A549 (cell line): Measurements from ENCODE around the gene IFTAP. TPM values are rescaled to one million over a fixed set of nuclear protein-coding genes. Genes with fewer than 3 reads are reported as not detected.

Source experiments
- ATAC-seq, 2 experiments: fragments of 200-7000 bp in 1 of 2; fragments of >200 bp in 1 of 2; cut with Nextera tagmentation in 1 of 2; cut with Tn5 transposase in 1 of 2; 3 replicates each; pipeline versions ENCODE4 v1.8.0 to v1.9.1; 2018 to 2020; ENCODE audit warnings: mild to moderate bottlenecking in 1 of 2, moderate library complexity in 1 of 2
- CTCF ChIA-PET: fragments of 300-600 bp; sonication (Branson Sonifier 250); formaldehyde crosslinking; extraction: SDS; loops from one replicate; lab custom pipeline; 2021; ENCODE audit warnings: antibody characterized with exemption, inconsistent platforms; lab: Yijun Ruan, JAX
- POLR2A ChIA-PET: fragments of 350-600 bp; formaldehyde crosslinking; extraction: SDS; loops from one replicate; lab custom pipeline; 2021; ENCODE audit warnings: antibody characterized with exemption, inconsistent platforms; lab: Yijun Ruan, JAX
- DNase-seq, 2 experiments: peaks; one replicate each; pipeline versions ENCODE4 v3.0.0 to v3.0.0-alpha.2; 2011 to 2016; ENCODE audit warnings: low read depth in 1 of 2, low spot score in 1 of 2
- FAIRE-seq: peaks from 2 replicates; lab custom pipeline; 2011; peaks lifted over from hg19 to GRCh38; lab: Jason Lieb, UNC
- H3K27ac ChIP-seq, 2 experiments: fragments of >200 bp; sonication (Bioruptor Twin); formaldehyde crosslinking; 3 replicates each; pipeline ENCODE4 v1.5.1; 2016 to 2017
- H3K4me1 ChIP-seq: fragments of >200 bp; sonication (Bioruptor Twin); formaldehyde crosslinking; 3 replicates; pipeline ENCODE4 v1.6.1; 2016
- H3K4me2 ChIP-seq: fragments of >200 bp; sonication (Bioruptor Twin); formaldehyde crosslinking; 3 replicates; pipeline ENCODE4 v1.6.1; 2016
- H3K4me3 ChIP-seq: fragments of >200 bp; sonication (Bioruptor Twin); formaldehyde crosslinking; 3 replicates; pipeline ENCODE4 v1.5.1; 2016
- H3K9me3 ChIP-seq: fragments of >200 bp; sonication (Bioruptor Twin); formaldehyde crosslinking; 3 replicates; pipeline ENCODE4 v1.6.1; 2016
- CBX2 ChIP-seq: fragments of 200-600 bp; sonication (generic); IDR thresholded peaks from 2 replicates; pipeline ENCODE4 v1.6.1; 2016; ENCODE audit warnings: low read depth, mild to moderate bottlenecking, borderline replicate concordance
- CHD2 ChIP-seq: fragments of 150-350 bp; IDR thresholded peaks from 2 replicates; pipeline ENCODE4 v1.6.1; 2014; ENCODE audit warnings: low read length; ENCODE audit not compliant: partially characterized antibody
- EHF ChIP-seq: fragments of 250-450 bp; sonication (Bioruptor Pico); IDR thresholded peaks from 2 replicates; pipeline ENCODE4 v1.5.0; 2020; ENCODE audit warnings: mild to moderate bottlenecking
- EHMT2 ChIP-seq: fragments of 200-600 bp; sonication (generic); IDR thresholded peaks from 2 replicates; pipeline ENCODE4 v1.6.1; 2016; ENCODE audit warnings: antibody characterized with exemption, low read depth, mild to moderate bottlenecking, moderate library complexity
- FOSB ChIP-seq: fragments of 250-450 bp; sonication (Bioruptor Pico); IDR thresholded peaks from 2 replicates; pipeline ENCODE4 v1.5.0; 2020; ENCODE audit warnings: mild to moderate bottlenecking, moderate library complexity
- FOSL2 ChIP-seq, 2 experiments: fragments of 450-650 bp in 1 of 2; fragments of >200 bp in 1 of 2; sonication (Bioruptor Twin) in 1 of 2; formaldehyde crosslinking; IDR thresholded peaks; 2 replicates each; pipeline versions ENCODE4 v1.5.0 to v1.6.1; 2016 to 2020; ENCODE audit warnings: mild to moderate bottlenecking in 1 of 2, moderate library complexity in 1 of 2
- HDAC2 ChIP-seq: fragments of 200-600 bp; sonication (generic); IDR thresholded peaks from 2 replicates; pipeline ENCODE4 v1.6.1; 2016
- HEYL ChIP-seq: fragments of 250-450 bp; sonication (Bioruptor Pico); IDR thresholded peaks from 2 replicates; pipeline ENCODE4 v1.8.0; 2021; ENCODE audit warnings: mild to moderate bottlenecking, moderate library complexity
- HOXA7 ChIP-seq: fragments of 250-450 bp; sonication (Bioruptor Pico); IDR thresholded peaks from 2 replicates; pipeline ENCODE4 v1.5.0; 2020; ENCODE audit warnings: mild to moderate bottlenecking, moderate library complexity
- HOXB5 ChIP-seq: fragments of 250-450 bp; sonication (Bioruptor Pico); IDR thresholded peaks from 2 replicates; pipeline ENCODE4 v1.5.0; 2020; ENCODE audit warnings: mild to moderate bottlenecking, moderate library complexity
- JUN ChIP-seq, 2 experiments: fragments of >200 bp; sonication (Bioruptor Twin); formaldehyde crosslinking; IDR thresholded peaks; 2 replicates in 1 of 2; 3 replicates in 1 of 2; pipeline ENCODE4 v1.6.1; 2016 to 2017
- JUNB ChIP-seq: fragments of >200 bp; sonication (Bioruptor Twin); formaldehyde crosslinking; IDR thresholded peaks from 2 replicates; pipeline ENCODE4 v1.6.1; 2016
- MYC ChIP-seq: IDR thresholded peaks from 2 replicates; pipeline ENCODE4 v1.6.1; 2012; ENCODE audit warnings: mild to moderate bottlenecking, inconsistent platforms, low read length, improper control_type of control experiment, borderline replicate concordance
- NPAS2 ChIP-seq: fragments of 250-450 bp; sonication (Bioruptor Pico); IDR thresholded peaks from 2 replicates; pipeline ENCODE4 v1.8.0; 2022; ENCODE audit warnings: mild to moderate bottlenecking, moderate library complexity, borderline replicate concordance
- PHF8 ChIP-seq: fragments of 200-600 bp; sonication (generic); IDR thresholded peaks from 2 replicates; pipeline ENCODE4 v1.6.1; 2016; ENCODE audit warnings: low read depth, mild to moderate bottlenecking, antibody characterized with exemption, moderate library complexity, borderline replicate concordance
- RAD21 ChIP-seq, 2 experiments: fragments of >200 bp in 1 of 2; sonication (Bioruptor Twin) in 1 of 2; formaldehyde crosslinking in 1 of 2; IDR thresholded peaks in 1 of 2; conservative IDR thresholded peaks in 1 of 2; 2 replicates in 1 of 2; 3 replicates in 1 of 2; pipeline ENCODE4 v1.6.1; 2012 to 2018; ENCODE audit warnings: inconsistent platforms in 1 of 2
- SREBF2 ChIP-seq: fragments of 450-650 bp; IDR thresholded peaks from 2 replicates; pipeline ENCODE4 v1.6.1; 2014; ENCODE audit warnings: mild to moderate bottlenecking, moderate library complexity
- ZFP36 ChIP-seq: fragments of 450-650 bp; IDR thresholded peaks from 2 replicates; pipeline ENCODE4 v1.6.1; 2014; ENCODE audit warnings: borderline replicate concordance; ENCODE audit not compliant: partially characterized antibody
- WGBS: methylation state at CpG from one replicate; pipeline ENCODE4 v1.1.6; 2017; ENCODE audit errors: missing lambda C conversion rate; 5-methylcytosine and 5-hydroxymethylcytosine counted together
- polyA plus RNA-seq, 4 experiments: library from polyadenylated mRNA; depleted of rRNA in 3 of 4; stranded (reverse); fragments of >200 nt; fragmentation: RNase III in 1 of 4; extraction: RNeasy Plus Mini Kit Qiagen cat#74134 plus additional on column Dnase treatment in 1 of 4; gene quantifications; 2 replicates in 3 of 4; 3 replicates in 1 of 4; pipeline ENCODE4 v1.2.3, GENCODE V29; 2011 to 2017
- TF ChIP-seq, protein P1 (sequence below): fragments of >200 bp; sonication (Bioruptor Twin); formaldehyde crosslinking; IDR thresholded peaks from 3 replicates; pipeline ENCODE4 v1.5.1; 2016
- TF ChIP-seq, protein P2 (sequence below): IDR thresholded peaks from 2 replicates; pipeline ENCODE4 v1.6.1; 2012; ENCODE audit warnings: low read depth, borderline replicate concordance
- TF ChIP-seq, protein P3 (sequence below): fragments of 250-450 bp; sonication (Bioruptor Pico); IDR thresholded peaks from 2 replicates; pipeline ENCODE4 v1.5.0; 2020; ENCODE audit warnings: low read depth, mild to moderate bottlenecking, moderate library complexity
- TF ChIP-seq, protein P4 (sequence below): fragments of 450-650 bp; IDR thresholded peaks from 2 replicates; pipeline ENCODE4 v1.6.1; 2014; ENCODE audit warnings: antibody characterized with exemption
- TF ChIP-seq, protein P5 (sequence below): IDR thresholded peaks from 2 replicates; pipeline ENCODE4 v1.6.1; 2012

IFTAP gene
- polyA plus RNA-seq, 2 of the 4 experiments (the other 2 are of a cell fraction): 34.7 to 52.4 TPM

DNA sequence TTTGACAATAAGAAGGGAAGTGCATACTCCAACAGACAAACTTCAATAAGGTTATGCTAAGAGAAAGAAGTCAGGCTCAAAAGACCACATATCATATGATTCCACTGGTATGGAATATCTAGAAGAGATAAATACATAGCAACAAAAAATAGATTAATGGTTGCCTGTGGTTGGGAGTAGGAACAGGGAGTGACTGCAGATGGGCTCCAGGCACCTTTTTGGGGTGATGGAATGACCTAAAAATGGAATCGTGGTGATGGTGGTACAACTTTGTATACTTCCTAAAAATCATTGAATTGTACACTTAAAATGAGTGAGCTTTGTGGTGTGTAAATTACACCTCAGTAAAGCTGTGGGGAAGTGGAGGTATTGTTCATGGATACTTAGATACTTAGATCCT lies 32.7 kb downstream of the IFTAP start:
- 6% methylated on average over 1 of the region's 1 CpG for WGBS
- ATAC-seq (no peak), DNase-seq (no peak), FAIRE-seq (no peak)
- no peaks in the 10 kb centered on the region for H3K9me3 ChIP-seq
- H3K4me1 ChIP-seq: no peaks in the 10 kb centered on the region
- no peak overlapping the region for H3K4me2 ChIP-seq
- ChIA-PET CTCF (interaction anchor here (1.4 kb wide), 1 partner anchor 117 kb away, joined by 3 read pairs; the partner anchor contains the start of gene TRAF6), POLR2A (no interaction called here)
- H3K27ac ChIP-seq: no peak overlapping the region
- no peak overlapping the region for H3K4me3 ChIP-seq
- TF ChIP-seq SREBF2 (no peak), PHF8 (no peak), FOSB (CRISPR knock-in tag) (no peak), RAD21 (conservative IDR thresholded peaks at IDR 0.05 in 1 of 2, IDR thresholded peaks at IDR 0.05 in 1 of 2) (no peak), JUN (IDR thresholded peaks at IDR 0.05) (no peak)
- TF ChIP-seq, protein P1, sequence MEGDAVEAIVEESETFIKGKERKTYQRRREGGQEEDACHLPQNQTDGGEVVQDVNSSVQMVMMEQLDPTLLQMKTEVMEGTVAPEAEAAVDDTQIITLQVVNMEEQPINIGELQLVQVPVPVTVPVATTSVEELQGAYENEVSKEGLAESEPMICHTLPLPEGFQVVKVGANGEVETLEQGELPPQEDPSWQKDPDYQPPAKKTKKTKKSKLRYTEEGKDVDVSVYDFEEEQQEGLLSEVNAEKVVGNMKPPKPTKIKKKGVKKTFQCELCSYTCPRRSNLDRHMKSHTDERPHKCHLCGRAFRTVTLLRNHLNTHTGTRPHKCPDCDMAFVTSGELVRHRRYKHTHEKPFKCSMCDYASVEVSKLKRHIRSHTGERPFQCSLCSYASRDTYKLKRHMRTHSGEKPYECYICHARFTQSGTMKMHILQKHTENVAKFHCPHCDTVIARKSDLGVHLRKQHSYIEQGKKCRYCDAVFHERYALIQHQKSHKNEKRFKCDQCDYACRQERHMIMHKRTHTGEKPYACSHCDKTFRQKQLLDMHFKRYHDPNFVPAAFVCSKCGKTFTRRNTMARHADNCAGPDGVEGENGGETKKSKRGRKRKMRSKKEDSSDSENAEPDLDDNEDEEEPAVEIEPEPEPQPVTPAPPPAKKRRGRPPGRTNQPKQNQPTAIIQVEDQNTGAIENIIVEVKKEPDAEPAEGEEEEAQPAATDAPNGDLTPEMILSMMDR: no peak

DNA sequence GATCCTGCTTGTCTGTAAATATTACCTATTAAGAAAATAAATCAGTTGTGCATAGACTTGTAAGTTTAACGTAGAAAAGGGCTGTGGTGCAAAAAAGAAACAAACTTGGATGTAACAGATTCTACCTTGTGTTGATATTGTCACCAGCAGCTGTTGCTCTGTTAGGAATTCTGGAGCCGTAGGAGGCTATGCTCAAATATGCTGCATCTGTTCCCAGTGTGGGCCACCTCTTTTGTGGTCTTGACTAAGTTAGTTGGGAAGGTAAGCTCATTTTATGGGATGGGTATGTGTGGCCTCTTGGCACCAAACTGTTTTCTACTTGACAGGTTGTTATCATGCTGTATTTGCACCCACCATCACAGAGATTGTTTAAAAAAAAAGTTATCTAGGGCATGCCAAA lies 33.2 kb downstream of the IFTAP start:
- no peaks in the 10 kb centered on the region for H3K4me1 ChIP-seq
- CTCF ChIA-PET: interaction anchor here (0.6 to 1.5 kb wide), 4 partner anchors 8 to 120 kb away, joined by 3 to 4 read pairs (median 4); partner anchors contain the start of gene TRAF6
- H3K4me2 ChIP-seq: no peak overlapping the region
- WGBS: 53% methylated on average over 2 of the region's 2 CpGs
- H3K27ac ChIP-seq: no peak overlapping the region
- TF ChIP-seq CHD2 (no peak), SREBF2 (no peak), EHMT2 (no peak), HEYL (no peak), JUNB (no peak), HDAC2 (no peak), FOSL2 (IDR thresholded peaks at IDR 0.05) (no peak), FOSL2 (CRISPR knock-in tag; IDR thresholded peaks at IDR 0.05) (no peak), CBX2 (no peak), HOXA7 (CRISPR knock-in tag) (no peak), MYC (no peak), HOXB5 (no peak), EHF (CRISPR knock-in tag) (no peak), NPAS2 (CRISPR knock-in tag) (no peak), ZFP36 (no peak)
- TF ChIP-seq, protein P2, sequence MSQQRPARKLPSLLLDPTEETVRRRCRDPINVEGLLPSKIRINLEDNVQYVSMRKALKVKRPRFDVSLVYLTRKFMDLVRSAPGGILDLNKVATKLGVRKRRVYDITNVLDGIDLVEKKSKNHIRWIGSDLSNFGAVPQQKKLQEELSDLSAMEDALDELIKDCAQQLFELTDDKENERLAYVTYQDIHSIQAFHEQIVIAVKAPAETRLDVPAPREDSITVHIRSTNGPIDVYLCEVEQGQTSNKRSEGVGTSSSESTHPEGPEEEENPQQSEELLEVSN: no peak
- TF ChIP-seq, protein P3, sequence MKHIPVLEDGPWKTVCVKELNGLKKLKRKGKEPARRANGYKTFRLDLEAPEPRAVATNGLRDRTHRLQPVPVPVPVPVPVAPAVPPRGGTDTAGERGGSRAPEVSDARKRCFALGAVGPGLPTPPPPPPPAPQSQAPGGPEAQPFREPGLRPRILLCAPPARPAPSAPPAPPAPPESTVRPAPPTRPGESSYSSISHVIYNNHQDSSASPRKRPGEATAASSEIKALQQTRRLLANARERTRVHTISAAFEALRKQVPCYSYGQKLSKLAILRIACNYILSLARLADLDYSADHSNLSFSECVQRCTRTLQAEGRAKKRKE (CRISPR knock-in tag): no peak
- TF ChIP-seq, protein P4, sequence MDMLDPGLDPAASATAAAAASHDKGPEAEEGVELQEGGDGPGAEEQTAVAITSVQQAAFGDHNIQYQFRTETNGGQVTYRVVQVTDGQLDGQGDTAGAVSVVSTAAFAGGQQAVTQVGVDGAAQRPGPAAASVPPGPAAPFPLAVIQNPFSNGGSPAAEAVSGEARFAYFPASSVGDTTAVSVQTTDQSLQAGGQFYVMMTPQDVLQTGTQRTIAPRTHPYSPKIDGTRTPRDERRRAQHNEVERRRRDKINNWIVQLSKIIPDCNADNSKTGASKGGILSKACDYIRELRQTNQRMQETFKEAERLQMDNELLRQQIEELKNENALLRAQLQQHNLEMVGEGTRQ: no peak
- TF ChIP-seq, protein P5, sequence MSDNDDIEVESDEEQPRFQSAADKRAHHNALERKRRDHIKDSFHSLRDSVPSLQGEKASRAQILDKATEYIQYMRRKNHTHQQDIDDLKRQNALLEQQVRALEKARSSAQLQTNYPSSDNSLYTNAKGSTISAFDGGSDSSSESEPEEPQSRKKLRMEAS: no peak
- DNase-seq (no peak), ATAC-seq (no peak), FAIRE-seq (no peak)
- H3K9me3 ChIP-seq: no peaks in the 10 kb centered on the region
- H3K4me3 ChIP-seq: no peak overlapping the region
- POLR2A ChIA-PET: no interaction called here
